Endometrial microvascular endothelial cells (primary cell): ENCODE results near the gene INPP5A. TPM values are rescaled to one million over a fixed set of nuclear protein-coding genes. Genes with fewer than 3 reads are reported as not detected.
"Not testable (repeated sequence)": the region's sequence is repeated elsewhere in the genome, so short reads cannot be mapped to it uniquely, and the experiment has no call there.

ENCODE experiments used
- in situ Hi-C: cut with HindIII; loops from 2 replicates; pipeline ENCODE4 v1.10.0; 2017; ENCODE audit warnings: low sequenced_read_pairs, low pct_unique_long_range_greater_than_20kb; ENCODE audit errors: inconsistent ontology term
- total RNA-seq: library from RNA; depleted of rRNA; stranded (reverse); fragments of >200 nt; gene quantifications from one replicate; pipeline ENCODE4 v1.2.3, GENCODE V29; 2015; ENCODE audit errors: inconsistent ontology term

The INPP5A gene
- total RNA-seq, 1 donor from 2014 or later, result 21.1 TPM

GRCh38 chr10:132668048-132668394 is 130.4 kb downstream of the INPP5A start:
- in situ Hi-C loops, result no loop called here

GRCh38 chr10:132669208-132669861 is 131.7 kb downstream of the INPP5A start:
- in situ Hi-C loops, result no loop called here

GRCh38 chr10:132670546-132671227 is 133.1 kb downstream of the INPP5A start:
- in situ Hi-C loops, result no loop called here

- in situ Hi-C loops, result no loop called here
These were observed 133.9 kb downstream of the INPP5A start for GRCh38 chr10:132671228-132672154.

GRCh38 chr10:132673746-132674145 is 136.2 kb downstream of the INPP5A start:
- in situ Hi-C loops, result not testable (repeated sequence)

- in situ Hi-C loops, result no loop called here
These were observed 136.7 kb downstream of the INPP5A start for GRCh38 chr10:132674311-132674710.

GRCh38 chr10:132675031-132675740 is 137.6 kb downstream of the INPP5A start:
- in situ Hi-C loops, result no loop called here

GRCh38 chr10:132676193-132676891 is 138.8 kb downstream of the INPP5A start:
- in situ Hi-C loops, result no loop called here

- in situ Hi-C loops, result no loop called here
These were observed 139.5 kb downstream of the INPP5A start for GRCh38 chr10:132677096-132677472.

- in situ Hi-C loops, result no loop called here
These were observed 140.1 kb downstream of the INPP5A start for GRCh38 chr10:132677473-132678227.

GRCh38 chr10:132678436-132679216 is 141.0 kb downstream of the INPP5A start:
- in situ Hi-C loops, result no loop called here

- in situ Hi-C loops, result no loop called here
These were observed 141.6 kb downstream of the INPP5A start for GRCh38 chr10:132679217-132679595.

- in situ Hi-C loops, result no loop called here
These were observed 142.1 kb downstream of the INPP5A start for GRCh38 chr10:132679640-132680039.

GRCh38 chr10:132680741-132681140 is 143.2 kb downstream of the INPP5A start:
- in situ Hi-C loops, result not testable (repeated sequence)

- in situ Hi-C loops, result no loop called here
These were observed 144.5 kb downstream of the INPP5A start for GRCh38 chr10:132681858-132682755.

GRCh38 chr10:132684164-132684891 is 146.7 kb downstream of the INPP5A start:
- in situ Hi-C loops, result no loop called here
